ENCODE measurements around the gene COL23A1.
A peak's percentile ranks its signal among the peaks of the same experiment; 100 is the strongest.
"Not testable (repeated sequence)": the region's sequence is repeated elsewhere in the genome, so short reads cannot be mapped to it uniquely, and the experiment has no call there.

The COL23A1 gene

DNA sequence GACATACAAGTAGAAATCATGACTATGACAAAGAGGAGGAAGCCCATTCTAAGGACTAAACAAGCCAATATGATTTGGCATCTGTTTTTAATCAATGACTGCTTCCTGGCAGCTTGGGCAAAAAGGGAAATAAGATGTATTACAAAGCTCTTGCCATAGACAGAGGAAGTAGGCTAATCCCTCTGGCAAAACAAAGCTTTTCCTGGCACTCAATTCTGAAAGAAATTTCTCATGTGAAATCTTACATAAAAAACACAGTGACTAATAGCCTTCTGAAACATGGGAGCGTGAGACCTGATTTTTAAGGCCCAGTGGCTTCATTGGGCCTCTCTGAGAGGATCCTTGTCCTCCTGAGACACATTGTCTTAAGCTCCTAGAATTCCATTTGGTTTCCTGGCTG lies 93.6 kb downstream of the COL23A1 start:
- DNase-seq, result no peak

DNA sequence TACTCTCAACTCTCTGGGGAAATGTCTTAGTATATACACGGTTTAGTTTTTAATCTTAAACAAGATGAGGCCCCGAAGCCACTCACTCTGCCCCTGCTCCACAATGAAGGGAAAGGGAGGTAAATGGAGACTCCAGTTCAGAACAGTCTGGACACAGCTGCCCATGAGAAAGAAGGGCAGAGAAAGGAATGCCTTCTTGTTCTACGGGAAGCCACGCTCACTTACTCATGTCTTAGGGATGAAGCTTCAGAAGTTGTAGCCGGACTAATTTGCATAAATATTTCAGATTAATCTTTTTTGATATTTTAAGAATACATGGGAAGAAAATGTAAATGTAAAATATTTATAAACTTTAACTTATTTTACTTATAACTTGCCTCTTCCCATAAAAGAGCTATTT lies 94.0 kb downstream of the COL23A1 start:
- no peak for DNase-seq

DNA sequence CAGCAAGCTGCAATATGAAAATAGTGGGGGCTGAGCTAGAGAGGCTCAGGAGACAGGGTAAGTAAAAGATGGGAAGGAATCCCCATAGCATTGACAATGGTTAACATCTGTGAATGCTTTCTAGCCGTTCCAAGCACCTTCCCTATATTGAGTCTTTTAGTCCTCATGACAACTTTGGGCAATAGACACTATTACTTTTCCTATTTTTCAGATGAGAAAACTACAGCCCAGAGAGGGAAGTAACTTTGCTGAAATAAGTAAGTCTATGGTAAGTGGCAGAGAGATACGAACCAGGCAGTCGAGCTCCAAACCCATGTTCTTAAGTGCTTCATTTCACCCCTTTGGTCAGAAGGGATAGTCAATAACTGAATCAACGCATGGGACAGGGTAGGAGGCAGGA lies 94.5 kb downstream of the COL23A1 start:
- DNase-seq, result no peak

DNA sequence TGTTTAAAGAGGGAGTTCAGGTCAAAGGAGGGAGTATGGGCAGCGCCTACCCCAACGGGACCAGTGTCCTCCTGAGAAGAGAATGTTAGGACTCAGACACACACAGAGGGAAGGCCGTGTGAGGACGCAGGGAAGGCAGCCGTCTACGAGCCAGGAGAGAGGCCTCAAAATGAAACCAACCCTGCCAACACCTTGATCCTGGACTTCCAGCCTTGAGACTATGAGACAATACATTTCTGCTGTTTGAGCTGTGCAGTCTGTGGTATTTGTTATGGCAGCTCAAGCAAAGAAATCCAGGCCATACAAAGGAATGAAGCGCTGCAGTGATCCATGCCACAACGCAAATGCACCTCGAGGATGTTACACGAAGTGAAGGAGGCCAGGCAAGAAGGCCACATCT lies 97.9 kb downstream of the COL23A1 start:
- no peak for DNase-seq

DNA sequence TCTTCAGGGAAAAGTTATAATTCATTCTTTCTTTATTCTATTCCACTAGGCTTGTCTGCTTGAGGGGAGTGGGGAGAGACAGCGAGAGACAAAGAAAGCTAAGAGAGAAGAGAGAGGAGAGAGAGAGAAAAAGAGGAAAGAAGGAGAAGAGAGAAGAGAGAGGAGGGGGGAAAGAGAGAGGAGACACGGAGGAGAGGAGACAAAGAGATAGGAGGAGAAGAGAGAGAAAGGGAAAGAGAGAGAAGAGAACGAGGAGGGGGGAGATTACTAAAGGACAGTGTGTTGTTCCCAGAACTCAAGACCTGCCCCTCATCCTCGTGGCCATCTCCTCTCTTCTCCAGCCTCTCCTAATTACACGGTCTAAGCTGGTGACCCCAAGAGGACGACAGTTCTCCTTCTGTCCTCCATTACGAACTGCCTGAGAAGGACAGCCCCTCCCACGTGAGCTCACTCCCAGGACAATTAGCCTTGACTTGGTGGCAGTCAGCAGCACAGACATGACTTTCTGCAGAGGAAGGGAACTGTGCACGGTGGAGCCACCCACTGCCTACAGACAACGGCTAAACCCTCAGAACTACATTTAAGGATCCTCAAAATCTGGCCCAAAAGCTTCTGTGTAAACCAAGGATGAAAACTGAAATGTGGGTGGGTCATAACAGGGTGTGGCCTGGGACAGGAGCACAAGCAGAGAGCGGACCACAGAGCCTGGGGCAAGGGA lies 99.1 kb downstream of the COL23A1 start:
- no peak for DNase-seq

DNA sequence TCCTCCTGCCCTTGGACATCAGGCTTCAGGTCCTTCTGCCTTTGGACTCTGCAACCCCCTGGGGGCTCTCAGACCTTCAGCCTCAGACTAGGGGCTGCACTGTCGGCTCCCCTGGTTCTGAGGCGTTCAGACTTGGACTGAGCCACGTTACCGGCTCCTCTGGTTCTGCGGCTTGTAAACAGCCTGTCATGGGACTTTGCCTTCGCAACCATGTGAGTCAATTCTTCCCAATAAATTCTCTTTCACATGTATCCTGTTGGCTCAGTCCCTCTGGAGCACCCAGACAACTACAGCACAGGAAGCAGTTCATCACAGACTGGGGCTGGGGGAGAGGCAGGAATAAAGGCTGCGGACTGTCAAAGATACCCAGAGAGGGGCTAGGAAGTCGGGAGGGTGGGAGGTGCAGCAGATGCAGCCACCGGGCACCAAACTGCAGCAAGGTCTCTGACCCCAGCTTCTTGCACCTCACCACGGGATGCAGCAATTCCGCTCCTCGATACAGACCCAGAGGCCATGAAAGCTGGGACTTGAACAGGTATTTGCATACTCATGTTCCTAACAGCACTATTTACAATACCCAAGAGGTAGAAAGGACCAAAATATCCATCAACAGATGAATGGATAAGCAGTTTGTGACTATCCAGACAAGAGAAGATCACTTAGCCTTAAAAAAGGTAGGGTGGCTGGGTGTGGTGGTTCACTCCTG lies 100.8 kb downstream of the COL23A1 start:
- DNase-seq, result no peak

DNA sequence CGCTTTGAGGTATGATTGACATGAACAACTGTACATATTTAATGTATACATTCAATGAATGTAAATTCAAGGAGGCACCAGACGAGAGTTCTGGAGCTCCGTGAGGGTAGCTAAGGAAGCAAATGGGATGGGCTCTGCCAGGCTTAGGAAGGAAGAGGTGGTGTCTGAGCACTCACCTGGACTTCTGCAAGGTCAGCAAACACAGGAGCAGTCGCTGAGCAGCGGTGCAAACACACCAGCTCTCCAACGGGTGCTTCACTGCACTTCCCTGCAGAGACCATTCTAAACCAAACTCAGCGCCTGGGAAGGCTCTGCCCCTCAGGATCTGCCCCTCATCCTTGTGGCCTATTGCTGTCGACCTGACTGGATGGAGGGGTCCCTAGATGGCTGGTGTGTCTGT lies 101.5 kb downstream of the COL23A1 start:
- no peak for DNase-seq

DNA sequence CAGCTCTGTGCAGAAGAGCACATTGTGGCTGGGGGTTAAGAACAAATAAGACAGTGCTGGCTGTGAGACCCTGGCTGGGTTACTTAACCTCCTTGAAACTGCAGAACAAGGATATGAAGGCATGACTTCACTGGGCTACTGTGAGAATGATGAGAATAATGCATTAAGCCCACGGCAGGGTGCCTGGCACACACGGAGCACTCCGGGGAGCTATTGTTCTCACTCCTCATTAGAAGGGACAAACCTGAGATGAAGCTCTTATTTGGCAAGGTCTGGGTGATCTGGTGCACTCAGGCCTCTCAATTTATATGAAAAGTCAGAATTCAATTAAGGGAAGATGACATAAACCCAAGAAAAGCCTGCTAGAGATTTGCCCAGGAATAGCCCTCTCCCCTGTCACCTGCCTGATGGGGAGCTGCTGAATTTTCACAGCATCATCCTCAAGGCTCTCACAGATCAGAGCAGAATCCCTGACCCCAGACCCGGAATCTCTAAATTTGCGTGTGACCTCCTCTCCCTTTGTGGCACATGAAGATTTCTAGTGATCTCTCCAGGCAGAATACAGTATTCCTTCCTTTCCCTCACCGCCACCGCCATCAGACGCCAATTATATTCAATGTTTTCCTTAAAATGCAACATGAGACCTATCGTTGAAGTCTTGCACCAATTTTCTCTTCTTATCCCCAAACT lies 102.1 kb downstream of the COL23A1 start:
- no peak for DNase-seq

DNA sequence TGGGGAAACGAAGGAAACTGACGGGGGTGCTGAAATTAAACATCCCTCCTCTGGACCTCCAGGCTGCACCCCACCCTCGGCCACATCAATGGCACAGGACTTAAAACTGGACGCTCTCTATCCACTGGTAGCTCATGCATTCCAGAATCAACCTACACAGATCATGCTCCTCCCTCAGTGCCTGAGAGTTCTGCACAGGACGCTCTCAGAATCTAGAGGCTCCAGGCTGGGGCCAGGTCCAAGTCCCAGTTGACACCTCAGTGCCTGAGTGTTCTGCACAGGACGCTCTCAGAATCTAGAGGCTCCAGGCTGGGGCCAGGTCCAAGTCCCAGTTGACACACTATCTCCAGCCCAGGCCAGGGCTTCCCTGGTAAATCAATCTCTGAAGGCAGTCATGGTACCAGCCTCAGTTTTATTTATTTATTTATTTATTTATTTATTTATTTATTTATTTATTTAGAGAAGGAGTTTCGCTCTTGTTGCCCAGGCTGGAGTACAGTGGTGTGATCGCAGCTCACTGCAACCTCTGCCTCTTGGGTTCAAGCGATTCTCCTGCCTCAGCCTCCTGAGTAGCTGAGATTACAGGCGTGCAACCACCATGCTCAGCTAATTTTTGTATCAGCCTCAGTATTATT lies 103.2 kb downstream of the COL23A1 start:
- DNase-seq, result not testable (repeated sequence)

DNA sequence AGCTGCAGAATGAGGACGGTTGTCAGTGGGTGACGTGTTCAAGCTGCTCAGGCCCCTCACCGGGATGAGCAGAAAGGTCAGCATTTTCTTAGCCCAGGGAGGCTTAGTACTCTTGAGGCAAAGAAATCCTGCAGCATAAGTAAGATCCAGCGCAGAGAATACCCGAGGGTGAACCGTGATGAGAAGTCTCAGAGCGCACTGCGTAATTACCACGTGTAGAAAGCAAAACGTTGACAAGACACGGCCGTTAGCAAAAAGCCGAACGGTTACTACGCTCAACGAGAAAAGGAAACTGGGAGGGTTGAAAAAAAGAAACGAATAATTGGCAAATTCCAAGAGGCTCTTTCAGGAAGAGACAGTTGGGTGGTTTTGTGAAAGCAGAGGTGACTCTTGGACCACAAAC lies 104.0 kb downstream of the COL23A1 start:
- DNase-seq, result no peak

DNA sequence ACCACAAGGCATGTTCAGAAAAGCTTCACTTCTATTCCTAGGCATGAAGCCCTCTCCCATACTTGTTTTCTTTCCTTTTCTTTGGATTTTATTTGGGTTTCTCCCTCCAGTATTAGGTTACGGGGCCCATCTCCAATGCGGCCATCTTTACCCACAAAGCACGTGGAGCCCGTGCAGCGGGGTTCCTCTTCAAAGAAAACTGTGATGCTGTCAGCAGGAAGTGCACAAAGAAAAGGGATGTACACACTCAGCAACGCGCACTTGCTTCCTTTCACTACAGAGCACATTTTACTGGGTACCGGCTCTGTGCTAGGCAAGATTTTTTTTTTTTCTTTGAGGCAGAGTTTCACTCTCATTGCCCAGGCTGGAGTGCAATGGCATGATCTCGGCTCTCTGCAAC lies 106.6 kb downstream of the COL23A1 start:
- peak; percentile 63 for DNase-seq

DNA sequence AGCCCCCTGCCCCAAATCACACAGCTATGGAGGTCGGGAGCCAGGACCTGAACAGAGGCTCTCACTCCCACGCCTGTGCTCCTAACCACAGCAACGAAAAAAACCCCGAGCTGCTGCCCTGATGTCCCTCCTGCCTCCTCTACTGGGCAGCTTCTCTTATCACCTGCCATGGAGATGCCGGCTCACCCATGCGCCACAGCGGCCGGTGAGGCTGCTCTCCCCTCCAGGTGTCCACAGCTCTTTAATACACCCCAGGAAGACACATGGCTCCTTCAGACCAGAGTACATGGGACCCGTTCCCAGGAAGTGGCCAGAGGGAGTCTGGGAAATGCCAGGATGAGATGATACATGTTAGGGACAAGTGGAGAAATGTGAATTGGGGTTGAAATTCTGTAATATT lies 110.9 kb downstream of the COL23A1 start:
- no peak for DNase-seq

DNA sequence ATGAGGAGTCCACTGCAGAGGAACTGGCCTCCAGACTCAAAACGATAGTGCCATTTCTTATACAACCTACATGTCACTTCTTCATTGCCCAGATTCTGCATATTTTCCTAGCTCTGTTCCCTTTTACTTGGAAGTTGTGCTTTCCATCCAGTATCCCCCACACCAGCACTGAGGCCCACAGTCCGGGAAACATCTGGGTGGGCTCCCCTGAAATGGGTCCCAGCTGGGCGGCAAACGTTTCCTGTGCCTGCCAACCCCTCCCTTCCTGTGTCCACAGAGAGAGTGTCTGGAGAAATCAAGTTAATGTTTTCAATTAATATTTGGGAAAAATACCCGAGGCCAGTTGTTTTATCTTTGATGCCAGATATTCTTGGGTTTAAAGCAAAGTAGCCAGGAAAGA lies 111.8 kb downstream of the COL23A1 start:
- DNase-seq, result no peak

DNA sequence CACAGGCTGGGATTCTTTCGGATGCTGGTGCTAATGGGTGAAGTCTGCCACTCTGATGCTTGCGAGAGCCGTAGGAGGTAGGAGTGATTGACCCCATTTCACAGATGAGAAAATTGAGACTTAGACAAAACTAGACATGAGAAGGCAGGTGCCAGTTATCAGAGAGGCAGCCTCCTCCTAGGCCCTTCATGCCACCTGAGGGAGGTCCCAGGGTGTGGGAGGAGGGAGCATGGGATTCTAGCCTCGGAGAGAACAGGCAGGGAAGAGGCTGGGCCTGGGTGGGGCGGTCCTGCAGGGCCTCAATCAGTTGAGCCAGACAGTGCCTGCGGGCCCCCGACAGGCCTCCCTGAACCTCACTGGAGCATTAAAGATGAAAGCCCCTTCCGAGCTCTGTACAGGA lies 112.4 kb downstream of the COL23A1 start:
- no peak for DNase-seq

DNA sequence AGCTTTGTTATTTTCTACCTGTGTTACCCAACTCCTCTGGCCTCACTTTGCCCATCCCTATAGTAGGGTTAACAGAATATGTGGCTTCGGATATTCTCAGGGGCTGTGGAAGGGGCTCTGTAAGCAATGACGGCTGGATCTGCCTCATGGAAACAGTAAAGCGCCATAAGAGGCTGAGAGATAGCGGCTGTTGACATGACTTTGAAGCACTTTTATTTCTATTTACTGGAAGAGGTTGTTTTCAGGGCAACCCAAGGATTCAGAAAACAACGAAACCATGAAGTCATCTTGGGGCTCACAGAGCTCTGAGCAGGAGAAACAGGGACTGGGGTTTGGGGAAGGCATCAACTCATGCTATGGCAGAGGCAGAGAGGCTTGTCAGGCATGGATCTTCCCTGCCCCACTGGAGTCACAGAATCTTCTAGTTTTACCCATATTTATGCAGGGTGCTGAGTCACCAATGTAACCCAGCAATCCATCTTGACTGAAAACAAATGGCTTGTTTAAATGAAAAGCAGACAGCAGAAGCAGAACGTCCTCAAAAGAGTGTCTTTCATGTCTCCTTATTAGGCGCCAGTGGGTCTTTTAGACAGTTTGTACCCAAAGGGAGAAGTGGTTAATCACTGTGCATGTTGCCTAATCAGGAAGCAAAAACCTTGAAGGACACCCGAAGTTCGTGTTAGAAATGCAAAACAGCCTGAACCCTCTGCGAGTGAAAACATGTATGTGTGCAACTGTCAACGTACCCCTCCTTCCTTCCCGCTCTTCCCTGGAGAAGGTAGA lies 113.0 kb downstream of the COL23A1 start:
- no peak for DNase-seq

DNA sequence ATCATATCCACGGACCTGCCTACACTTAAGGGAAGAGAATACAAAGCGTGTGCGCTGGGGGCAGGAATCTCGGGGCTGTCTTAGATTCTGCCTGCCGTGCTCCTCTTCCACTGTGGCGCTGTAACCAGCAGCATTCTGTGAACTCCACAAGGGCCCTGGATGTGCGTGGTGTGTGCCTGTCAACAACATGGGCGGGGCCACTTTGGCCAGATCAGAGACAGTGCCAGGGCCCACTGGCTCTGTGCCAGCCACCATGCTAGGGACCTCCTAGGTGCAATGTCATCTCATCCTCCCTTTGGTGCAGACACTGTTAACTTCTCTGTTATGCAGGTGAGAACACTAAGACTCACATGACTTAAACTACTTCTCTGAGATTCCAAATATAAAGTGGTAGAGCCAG lies 113.7 kb downstream of the COL23A1 start:
- no peak for DNase-seq

DNA sequence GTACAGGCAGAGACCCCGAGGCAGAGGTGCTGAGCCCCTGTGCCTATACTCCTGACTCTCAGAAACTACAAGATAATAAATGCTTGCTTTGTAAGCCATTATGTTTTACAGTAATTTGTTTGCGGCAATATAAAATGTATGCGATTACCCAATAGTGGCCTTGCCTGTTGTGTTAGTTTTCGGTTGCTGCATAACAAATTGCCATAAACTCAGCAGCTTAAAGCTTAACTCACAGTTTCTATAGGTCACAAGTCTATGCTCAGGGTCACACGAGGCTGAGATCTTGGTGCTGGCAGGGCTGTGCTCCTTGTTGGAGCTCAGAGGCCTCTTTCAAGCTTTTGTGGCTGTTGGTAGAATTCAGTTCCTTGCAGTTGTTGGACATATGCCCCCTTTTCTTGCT lies 114.8 kb downstream of the COL23A1 start:
- DNase-seq, result no peak

DNA sequence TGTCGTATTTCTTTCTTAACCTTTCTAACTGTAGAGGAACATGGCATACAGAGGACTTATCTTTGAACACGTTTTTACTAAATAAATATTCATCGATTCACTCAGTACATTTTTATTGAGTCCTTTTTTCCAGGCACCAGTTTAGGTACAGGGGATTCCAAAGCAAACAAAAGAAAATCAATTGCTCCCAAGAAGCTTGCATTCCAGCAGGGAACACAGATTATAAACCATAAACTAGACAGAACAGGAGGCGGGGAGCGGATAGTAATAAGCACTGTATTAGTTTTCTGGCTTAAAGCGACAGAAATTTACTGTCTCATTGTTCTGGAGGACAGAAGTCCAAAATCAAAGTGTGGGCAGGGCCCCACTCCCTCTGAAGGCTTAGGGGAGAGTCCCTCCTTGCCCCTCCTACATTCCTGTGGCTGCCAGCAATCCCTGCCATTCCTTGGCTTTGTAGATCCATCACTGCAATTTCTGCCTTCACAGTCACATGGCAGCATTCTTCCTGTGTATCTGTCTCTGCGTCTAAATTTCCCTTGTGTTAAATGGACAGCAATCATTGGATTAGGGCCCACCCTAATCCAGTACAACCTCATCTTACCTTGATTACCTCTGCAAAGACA lies 115.5 kb downstream of the COL23A1 start:
- DNase-seq, result no peak

DNA sequence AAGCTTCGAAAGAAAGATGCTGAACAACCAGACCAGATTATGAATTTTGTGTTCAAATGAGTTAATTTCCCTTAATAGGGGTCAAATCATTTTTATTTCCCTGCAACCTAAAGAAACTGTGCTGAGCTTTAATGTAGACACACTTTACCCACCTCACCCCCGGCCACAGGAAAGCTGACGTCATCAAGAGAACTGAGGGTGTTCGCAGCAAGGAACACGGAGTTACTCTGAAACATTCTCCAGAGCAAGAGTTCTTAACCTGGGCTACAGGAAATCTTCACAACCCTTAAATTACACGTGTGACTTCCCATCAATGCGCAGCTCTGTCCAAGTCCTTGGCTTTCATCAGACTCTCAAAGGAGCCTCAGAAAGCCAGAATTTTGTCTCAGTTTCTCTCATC lies 116.3 kb downstream of the COL23A1 start:
- no peak for DNase-seq

DNA sequence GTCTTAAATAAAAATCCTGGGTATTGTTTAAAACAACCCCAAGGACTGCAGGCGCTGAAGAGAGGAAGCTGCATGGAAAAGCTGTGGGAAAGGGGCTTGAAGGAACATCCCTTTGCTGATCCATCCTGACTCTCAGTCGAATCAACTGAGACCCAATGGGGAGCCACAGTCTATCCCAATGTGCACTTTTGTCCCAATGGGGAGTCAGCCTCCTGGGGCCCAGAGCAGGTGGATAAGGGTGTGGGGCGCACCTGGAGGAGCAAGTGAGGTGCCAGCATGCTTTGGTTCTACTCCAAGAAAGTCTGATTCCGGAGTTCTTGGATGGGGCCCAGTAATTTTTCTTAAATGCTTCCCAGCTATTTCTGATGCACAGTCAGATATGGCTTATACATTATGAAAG lies 118.1 kb downstream of the COL23A1 start:
- no peak for DNase-seq

DNA sequence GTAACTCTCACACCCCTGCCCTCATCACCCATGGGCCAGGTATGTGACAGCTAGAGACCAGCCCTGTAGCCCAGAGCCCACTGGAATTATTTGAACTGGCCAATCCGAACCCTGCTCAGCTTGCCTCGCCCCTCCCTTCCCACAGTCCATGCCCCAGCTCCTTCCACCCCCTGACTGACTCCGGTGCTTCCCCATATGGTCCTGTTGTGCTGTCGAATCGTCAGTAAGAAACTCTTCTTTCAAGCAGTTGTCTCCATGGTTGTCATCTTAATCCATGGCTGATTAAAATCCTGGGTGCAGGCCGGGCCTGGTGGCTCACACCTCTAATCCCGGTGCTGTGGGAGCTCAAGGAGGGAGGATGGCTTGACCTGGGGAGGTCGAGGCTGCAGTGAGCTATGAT lies 118.5 kb downstream of the COL23A1 start:
- no peak for DNase-seq

DNA sequence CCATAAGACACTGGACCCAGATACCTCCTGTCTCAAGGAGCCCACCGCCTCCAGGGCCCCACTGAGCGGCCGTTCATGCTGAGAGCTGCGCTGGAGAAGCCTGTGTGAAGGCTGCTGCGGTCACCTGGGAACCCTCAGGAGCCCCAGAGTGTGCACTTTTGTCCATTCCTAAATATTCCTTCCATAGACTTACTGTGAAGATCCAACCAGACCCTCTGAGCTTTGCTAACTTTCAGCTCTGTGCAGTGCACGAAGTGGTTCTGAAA lies 119.5 kb downstream of the COL23A1 start:
- DNase-seq, result no peak

Measured in activated naive CD4-positive, alpha-beta T cell treated with anti-CD3 and anti-CD28 coated beads, Interleukin-2, amount 50 U/mL, for 16 hours (primary cell).